BE2C (cell line): ENCODE data around the gene STAG1.
A peak's percentile ranks its signal among the peaks of the same experiment; 100 is the strongest.
"Not testable (repeated sequence)": the region's sequence is repeated elsewhere in the genome, so short reads cannot be mapped to it uniquely, and the experiment has no call there.

Experiments used
- DNase-seq: peaks from one replicate; pipeline ENCODE4 v3.0.0-alpha.2; 2020
- H3K27me3 ChIP-seq: fragments of 250-450 bp; sonication (Bioruptor Pico); 2 replicates; pipeline ENCODE4 v1.5.1; 2020; ENCODE audit warnings: mild to moderate bottlenecking
- H3K36me3 ChIP-seq: fragments of 250-450 bp; sonication (Bioruptor Pico); 2 replicates; pipeline ENCODE4 v1.5.1; 2020; ENCODE audit warnings: mild to moderate bottlenecking
- H3K4me1 ChIP-seq: fragments of 250-450 bp; sonication (Bioruptor Pico); 2 replicates; pipeline ENCODE4 v1.5.1; 2020
- H3K4me3 ChIP-seq: 2 replicates; pipeline ENCODE4 v1.5.1; 2011; ENCODE audit warnings: low read depth, low read length
- H3K9me3 ChIP-seq: fragments of 250-450 bp; sonication (Bioruptor Pico); 2 replicates; pipeline ENCODE4 v1.5.1; 2020
- CTCF ChIP-seq: IDR thresholded peaks from 2 replicates; pipeline ENCODE4 v1.5.1; 2012; ENCODE audit warnings: mild to moderate bottlenecking, low read depth, low read length

The STAG1 gene

GRCh38 chr3:136562026-136562425 is 190.2 kb downstream of the STAG1 start:
- Histone ChIP-seq H3K27me3 (no peaks in the 10 kb centered on the region), H3K9me3 (no peaks in the 10 kb centered on the region), H3K4me3 (no peak overlapping the region), H3K4me1 (no peaks in the 10 kb centered on the region), H3K36me3 (no peaks in the 10 kb centered on the region)
- TF ChIP-seq CTCF: no peak
- no peak for DNase-seq

GRCh38 chr3:136559896-136560295 is 192.3 kb downstream of the STAG1 start:
- Histone ChIP-seq H3K36me3 (no peaks in the 10 kb centered on the region), H3K9me3 (no peaks in the 10 kb centered on the region), H3K4me3 (no peak overlapping the region), H3K27me3 (no peaks in the 10 kb centered on the region), H3K4me1 (no peaks in the 10 kb centered on the region)
- no peak for DNase-seq
- no peak for TF ChIP-seq CTCF

- not testable (repeated sequence) for H3K4me1 ChIP-seq, H3K36me3 ChIP-seq, H3K4me3 ChIP-seq, H3K27me3 ChIP-seq, DNase-seq, H3K9me3 ChIP-seq
Observed at GRCh38 chr3:136549461-136549860, 202.7 kb downstream of the STAG1 start.

- no peaks in the 10 kb centered on the region for H3K27me3 ChIP-seq
- H3K4me1 ChIP-seq: peaks cover 16% of the 10 kb centered on the region
- no peak overlapping the region for H3K4me3 ChIP-seq
- DNase-seq: no peak
- TF ChIP-seq CTCF: no peak
- no peaks in the 10 kb centered on the region for H3K9me3 ChIP-seq
- H3K36me3 ChIP-seq: no peaks in the 10 kb centered on the region
Observed at GRCh38 chr3:136547293-136547692, 204.9 kb downstream of the STAG1 start.

GRCh38 chr3:136546720-136547119 is 205.5 kb downstream of the STAG1 start:
- Histone ChIP-seq H3K4me3 (no peak overlapping the region), H3K4me1 (peaks cover 16% of the 10 kb centered on the region), H3K36me3 (no peaks in the 10 kb centered on the region), H3K9me3 (no peaks in the 10 kb centered on the region), H3K27me3 (no peaks in the 10 kb centered on the region)
- no peak for DNase-seq
- peak; percentile 26 for TF ChIP-seq CTCF

- no peak overlapping the region for H3K4me3 ChIP-seq
- peaks cover 16% of the 10 kb centered on the region for H3K4me1 ChIP-seq
- TF ChIP-seq CTCF: peak; percentile 49
- H3K9me3 ChIP-seq: no peaks in the 10 kb centered on the region
- no peak for DNase-seq
- H3K36me3 ChIP-seq: no peaks in the 10 kb centered on the region
- no peaks in the 10 kb centered on the region for H3K27me3 ChIP-seq
Observed at GRCh38 chr3:136545664-136546268, 206.4 kb downstream of the STAG1 start.

GRCh38 chr3:136544532-136544931 is 207.6 kb downstream of the STAG1 start:
- no peaks in the 10 kb centered on the region for H3K36me3 ChIP-seq
- H3K4me1 ChIP-seq: peaks cover 16% of the 10 kb centered on the region
- no peak overlapping the region for H3K4me3 ChIP-seq
- DNase-seq: no peak
- no peaks in the 10 kb centered on the region for H3K9me3 ChIP-seq
- TF ChIP-seq CTCF: no peak
- no peaks in the 10 kb centered on the region for H3K27me3 ChIP-seq
